ENCODE data around the gene C17orf58. TPM values are rescaled to one million over a fixed set of nuclear protein-coding genes. Genes with fewer than 3 reads are reported as not detected.
"Not testable (repeated sequence)": the region's sequence is repeated elsewhere in the genome, so short reads cannot be mapped to it uniquely, and the experiment has no call there.

Gene C17orf58
- total RNA-seq, 4 donors from 2014 or later, result 2.6 to 20.3 (median 7.6) TPM

DNA sequence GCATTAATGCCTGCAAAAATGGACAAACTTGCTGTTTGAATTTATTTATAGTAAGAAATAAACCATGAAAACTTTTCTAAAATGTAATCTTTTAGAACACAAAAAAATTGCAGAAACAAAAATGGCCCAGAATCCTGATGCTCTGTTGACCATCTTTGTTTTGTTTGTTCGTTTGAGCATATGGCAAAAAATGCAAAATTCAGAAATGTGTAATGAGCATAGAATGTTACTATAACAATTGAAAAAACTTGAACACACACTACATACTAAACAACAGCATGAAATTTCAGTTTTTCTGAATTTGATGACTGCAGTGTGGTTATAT is 38.1 kb upstream of the C17orf58 start:
- TF ChIP-seq POLR2A (IDR thresholded peaks at IDR 0.05), result no peak
- TF ChIP-seq, protein P1, sequence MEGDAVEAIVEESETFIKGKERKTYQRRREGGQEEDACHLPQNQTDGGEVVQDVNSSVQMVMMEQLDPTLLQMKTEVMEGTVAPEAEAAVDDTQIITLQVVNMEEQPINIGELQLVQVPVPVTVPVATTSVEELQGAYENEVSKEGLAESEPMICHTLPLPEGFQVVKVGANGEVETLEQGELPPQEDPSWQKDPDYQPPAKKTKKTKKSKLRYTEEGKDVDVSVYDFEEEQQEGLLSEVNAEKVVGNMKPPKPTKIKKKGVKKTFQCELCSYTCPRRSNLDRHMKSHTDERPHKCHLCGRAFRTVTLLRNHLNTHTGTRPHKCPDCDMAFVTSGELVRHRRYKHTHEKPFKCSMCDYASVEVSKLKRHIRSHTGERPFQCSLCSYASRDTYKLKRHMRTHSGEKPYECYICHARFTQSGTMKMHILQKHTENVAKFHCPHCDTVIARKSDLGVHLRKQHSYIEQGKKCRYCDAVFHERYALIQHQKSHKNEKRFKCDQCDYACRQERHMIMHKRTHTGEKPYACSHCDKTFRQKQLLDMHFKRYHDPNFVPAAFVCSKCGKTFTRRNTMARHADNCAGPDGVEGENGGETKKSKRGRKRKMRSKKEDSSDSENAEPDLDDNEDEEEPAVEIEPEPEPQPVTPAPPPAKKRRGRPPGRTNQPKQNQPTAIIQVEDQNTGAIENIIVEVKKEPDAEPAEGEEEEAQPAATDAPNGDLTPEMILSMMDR (IDR thresholded peaks at IDR 0.05), result no peak
- Histone ChIP-seq H3K9me3 (no peaks in the 10 kb centered on the region), H3K4me3 (no peak overlapping the region), H3K27me3 (no peaks in the 10 kb centered on the region), H3K36me3 (no peaks in the 10 kb centered on the region), H3K4me1 (peaks cover 3 to 4% of the 10 kb centered on the region in 2 donors), H3K27ac (peak overlapping the region in 1 of 2 donors; percentile 49)
- no peak for DNase-seq
- intact Hi-C loops (cut with DNase I; ENCODE audit: low total_unique reads), result no loop called here

DNA sequence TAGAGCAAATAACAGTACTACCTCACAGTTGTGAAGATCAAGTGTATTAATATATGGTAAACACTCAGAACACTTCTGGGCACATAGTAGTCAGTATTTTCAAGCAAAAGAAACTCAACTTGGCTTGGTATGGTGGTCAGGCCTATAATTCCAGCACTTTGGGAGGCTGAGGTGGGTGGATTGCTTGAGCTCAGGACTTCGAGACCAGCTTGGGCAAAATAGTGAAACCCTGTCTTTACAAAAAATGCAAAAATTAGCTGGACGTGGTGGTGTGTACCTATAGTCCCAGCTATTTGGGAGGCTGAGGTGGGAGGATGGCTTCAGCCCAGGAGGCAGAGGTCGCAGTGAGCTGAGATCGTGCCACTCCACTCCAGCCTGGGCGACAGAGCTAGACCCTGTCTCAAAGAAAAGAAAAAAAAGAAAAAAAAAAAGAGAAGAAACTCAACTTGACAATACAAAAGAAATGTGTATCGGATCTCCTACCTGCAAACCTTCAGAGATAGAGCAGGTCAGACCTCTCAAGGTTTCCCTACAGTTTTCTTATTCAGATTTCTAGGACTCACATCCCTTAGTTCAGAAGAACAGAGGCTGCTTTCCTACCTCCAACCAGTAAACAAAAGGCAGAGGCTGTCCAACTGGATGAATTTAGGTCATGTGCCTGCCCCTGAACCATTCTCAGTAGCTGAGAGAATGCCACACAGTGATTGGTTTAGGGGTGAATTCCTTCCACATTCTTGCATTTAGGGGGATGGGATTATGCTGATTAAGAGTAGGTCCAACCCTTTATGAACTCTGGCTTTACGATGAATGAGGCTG is 37.6 kb upstream of the C17orf58 start:
- Histone ChIP-seq H3K9me3 (no peaks in the 10 kb centered on the region), H3K27me3 (no peaks in the 10 kb centered on the region), H3K36me3 (no peaks in the 10 kb centered on the region), H3K27ac (no peak overlapping the region), H3K4me3 (no peak overlapping the region), H3K4me1 (peaks cover 3 to 4% of the 10 kb centered on the region in 2 donors)
- intact Hi-C loops (cut with DNase I; ENCODE audit: low total_unique reads), result no loop called here
- no peak for DNase-seq
- TF ChIP-seq POLR2A (IDR thresholded peaks at IDR 0.05), result no peak
- TF ChIP-seq, protein P1 (IDR thresholded peaks at IDR 0.05), result no peak

DNA sequence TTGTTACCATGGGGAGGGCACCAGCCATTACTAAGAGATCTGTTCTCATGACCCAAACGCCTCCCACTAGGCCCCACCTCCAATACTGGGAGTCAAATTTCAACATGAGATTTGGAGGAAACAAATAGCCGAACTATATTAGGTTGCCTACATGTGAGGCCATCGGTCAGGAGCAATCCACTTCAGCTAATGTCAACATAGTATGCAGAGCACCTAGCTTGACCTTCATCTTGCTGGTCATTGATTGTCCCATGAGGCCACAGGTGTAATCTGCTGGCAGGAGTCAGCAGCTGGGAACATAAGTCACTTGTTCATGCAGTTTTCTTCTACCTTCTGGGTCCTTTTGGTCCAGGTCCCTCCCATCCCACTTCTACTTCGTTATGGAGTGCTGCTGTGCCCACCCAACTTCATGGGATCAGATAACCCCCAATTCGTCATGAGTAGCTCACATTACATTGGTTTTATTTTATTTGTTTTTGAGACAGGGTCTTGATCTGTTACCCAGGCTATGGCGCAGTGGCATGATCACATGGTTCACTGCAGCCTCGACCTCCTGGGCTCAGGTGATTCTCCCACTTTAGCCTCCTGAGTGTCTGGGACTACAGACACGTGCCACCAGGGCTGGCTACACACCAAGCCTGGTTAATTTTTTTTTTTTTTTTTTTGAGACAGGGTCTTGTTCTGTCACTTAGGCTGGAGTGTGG is 33.4 kb upstream of the C17orf58 start:
- intact Hi-C loops (cut with DNase I; ENCODE audit: low total_unique reads), result no loop called here
- no peaks in the 10 kb centered on the region for H3K4me1 ChIP-seq
- DNase-seq, result no peak
- no peaks in the 10 kb centered on the region for H3K27me3 ChIP-seq
- H3K4me3 ChIP-seq, result no peak overlapping the region
- TF ChIP-seq POLR2A (IDR thresholded peaks at IDR 0.05), result no peak
- TF ChIP-seq, protein P1 (IDR thresholded peaks at IDR 0.05), result no peak
- no peaks in the 10 kb centered on the region for H3K36me3 ChIP-seq
- H3K9me3 ChIP-seq, result no peaks in the 10 kb centered on the region
- H3K27ac ChIP-seq, result no peak overlapping the region

DNA sequence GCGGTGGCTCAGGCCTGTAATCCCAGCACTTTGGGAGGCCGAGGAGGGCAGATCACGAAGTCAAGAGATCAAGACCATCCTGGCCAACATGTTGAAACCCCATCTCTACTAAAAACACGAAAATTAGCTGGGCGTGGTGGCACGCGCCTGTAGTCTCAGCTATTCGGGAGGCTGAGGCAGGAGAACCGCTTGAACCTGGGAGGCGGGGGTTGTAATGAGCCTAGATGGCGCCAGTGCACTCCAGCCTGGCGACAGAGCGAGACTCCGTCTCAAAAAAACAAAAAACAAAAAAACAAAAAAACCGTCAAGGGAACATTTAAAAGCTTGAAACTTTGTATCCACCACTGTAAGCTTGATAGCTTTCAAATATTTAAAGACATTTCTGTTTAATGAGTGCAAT is 26.3 kb upstream of the C17orf58 start:
- H3K9me3 ChIP-seq; intact Hi-C loops (cut with DNase I; ENCODE audit: low total_unique reads); H3K4me1 ChIP-seq; DNase-seq; H3K36me3 ChIP-seq; H3K4me3 ChIP-seq; H3K27me3 ChIP-seq; H3K27ac ChIP-seq: not testable (repeated sequence)

DNA sequence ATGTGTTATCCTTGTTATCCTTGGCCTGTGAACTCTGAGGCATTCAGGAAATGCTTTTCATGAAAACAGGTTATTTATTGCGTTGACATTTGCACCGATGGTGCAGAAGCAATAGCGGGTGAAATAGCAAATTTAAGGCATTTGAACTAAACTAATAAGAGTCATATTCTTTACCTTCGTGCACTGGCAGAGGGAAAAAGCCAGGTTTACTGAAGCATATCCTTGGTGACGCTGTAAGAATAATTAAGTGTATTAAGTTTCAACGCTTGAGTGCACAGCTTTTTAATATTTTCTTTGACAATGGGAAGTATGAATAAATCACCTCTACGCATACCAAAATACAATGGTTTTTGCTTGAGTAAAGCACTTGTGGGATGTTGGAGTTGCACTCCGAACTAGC is 25.7 kb upstream of the C17orf58 start:
- Histone ChIP-seq H3K4me3 (no peak overlapping the region), H3K27me3 (no peaks in the 10 kb centered on the region), H3K4me1 (no peaks in the 10 kb centered on the region), H3K27ac (no peak overlapping the region), H3K9me3 (no peaks in the 10 kb centered on the region), H3K36me3 (no peaks in the 10 kb centered on the region)
- intact Hi-C loops (cut with DNase I; ENCODE audit: low total_unique reads), result no loop called here
- TF ChIP-seq, protein P1 (IDR thresholded peaks at IDR 0.05), result no peak
- no peak for DNase-seq

DNA sequence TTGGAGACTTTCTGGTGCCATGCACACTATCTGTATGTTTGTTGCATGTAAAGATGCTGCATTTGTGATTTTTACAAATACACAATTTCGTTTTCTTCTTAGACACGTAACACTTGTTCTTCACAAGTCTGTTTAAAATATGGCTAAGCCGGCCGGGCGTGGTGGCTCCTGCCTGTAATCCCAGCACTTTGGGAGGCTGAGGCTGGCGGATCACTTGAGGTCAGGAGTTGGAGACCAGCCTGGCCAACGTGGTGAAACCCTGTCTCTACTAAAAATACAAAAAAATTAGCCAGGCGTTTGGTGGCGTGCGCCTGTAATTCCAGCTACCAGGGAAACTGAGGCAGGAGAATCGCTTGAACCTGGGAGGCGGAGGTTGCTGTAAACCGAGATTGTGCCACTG is 24.5 kb upstream of the C17orf58 start:
- H3K9me3 ChIP-seq; H3K27me3 ChIP-seq; intact Hi-C loops (cut with DNase I; ENCODE audit: low total_unique reads); DNase-seq; H3K36me3 ChIP-seq; H3K4me1 ChIP-seq: not testable (repeated sequence)
- peak overlapping the region in 1 of 2 donors; percentile 57 for H3K4me3 ChIP-seq
- peak overlapping the region; percentile 93 to 94 for H3K27ac ChIP-seq

All from uterus (tissue), 4 donors.